ENCODE data around the gene DNM3. TPM values are rescaled to one million over a fixed set of nuclear protein-coding genes. Genes with fewer than 3 reads are reported as not detected.

Gene DNM3
- polyA plus RNA-seq, 3 donors = 0.15 TPM; not detected in 2

DNA sequence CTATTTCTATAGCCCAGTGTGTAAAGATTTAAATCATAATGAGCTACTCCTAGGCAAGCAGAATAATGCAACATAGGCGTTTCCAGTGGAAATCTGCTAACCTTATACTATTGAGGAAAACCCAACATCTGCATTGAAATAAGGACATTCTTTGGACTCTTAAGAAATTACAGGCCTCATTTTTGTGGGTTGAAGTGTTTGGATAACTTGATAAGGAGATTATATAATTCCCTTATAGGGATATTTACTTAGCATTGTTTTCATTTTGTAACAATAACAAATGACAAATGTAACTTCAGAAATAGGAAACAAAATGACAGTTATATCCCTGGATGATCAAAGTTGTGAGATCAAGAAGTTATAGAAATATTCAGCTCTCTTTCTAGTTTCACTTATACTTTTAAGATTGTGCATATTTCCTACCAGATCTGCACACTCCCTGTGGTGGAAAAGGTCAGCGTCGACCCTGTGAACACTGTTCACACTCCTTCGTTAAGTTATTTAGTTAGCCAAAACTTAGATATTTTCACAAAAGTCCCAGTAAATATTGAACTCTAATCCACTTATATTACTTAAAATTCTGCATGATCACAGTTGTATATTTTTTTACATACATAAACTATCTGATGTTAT lies 294.8 kb downstream of the DNM3 start:
- TF ChIP-seq, protein P1, sequence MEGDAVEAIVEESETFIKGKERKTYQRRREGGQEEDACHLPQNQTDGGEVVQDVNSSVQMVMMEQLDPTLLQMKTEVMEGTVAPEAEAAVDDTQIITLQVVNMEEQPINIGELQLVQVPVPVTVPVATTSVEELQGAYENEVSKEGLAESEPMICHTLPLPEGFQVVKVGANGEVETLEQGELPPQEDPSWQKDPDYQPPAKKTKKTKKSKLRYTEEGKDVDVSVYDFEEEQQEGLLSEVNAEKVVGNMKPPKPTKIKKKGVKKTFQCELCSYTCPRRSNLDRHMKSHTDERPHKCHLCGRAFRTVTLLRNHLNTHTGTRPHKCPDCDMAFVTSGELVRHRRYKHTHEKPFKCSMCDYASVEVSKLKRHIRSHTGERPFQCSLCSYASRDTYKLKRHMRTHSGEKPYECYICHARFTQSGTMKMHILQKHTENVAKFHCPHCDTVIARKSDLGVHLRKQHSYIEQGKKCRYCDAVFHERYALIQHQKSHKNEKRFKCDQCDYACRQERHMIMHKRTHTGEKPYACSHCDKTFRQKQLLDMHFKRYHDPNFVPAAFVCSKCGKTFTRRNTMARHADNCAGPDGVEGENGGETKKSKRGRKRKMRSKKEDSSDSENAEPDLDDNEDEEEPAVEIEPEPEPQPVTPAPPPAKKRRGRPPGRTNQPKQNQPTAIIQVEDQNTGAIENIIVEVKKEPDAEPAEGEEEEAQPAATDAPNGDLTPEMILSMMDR (IDR thresholded peaks at IDR 0.05) = no peak
- H3K9me3 Mint-ChIP-seq = no peaks in the 10 kb centered on the region
- Histone ChIP-seq H4K20me1 (ENCODE audit: insufficient read depth, low read length) (no peaks in the 10 kb centered on the region), H2AFZ (ENCODE audit: insufficient read depth, low read depth, low read length, poor library complexity, severe bottlenecking) (no peak overlapping the region), H3K27me3 (ENCODE audit: control insufficient read depth in 2 of 2, insufficient read depth in 2 of 2, low read length in 2 of 2) (no peaks in the 10 kb centered on the region), H3K4me3 (replicated peaks in 1 of 3; ENCODE audit: low read depth in 2 of 3, low read length in 3 of 3) (no peak overlapping the region), H3K4me1 (ENCODE audit: control insufficient read depth in 1 of 2, insufficient read depth in 2 of 2, low read length in 2 of 2) (no peaks in the 10 kb centered on the region), H3K27ac (ENCODE audit: low read depth in 1 of 2, low read length in 2 of 2) (no peak overlapping the region), H3K4me2 (replicated peaks; ENCODE audit: extremely low read depth, low read length, poor library complexity, severe bottlenecking) (no peak overlapping the region), H3K79me2 (ENCODE audit: insufficient read depth, low read length) (no peaks in the 10 kb centered on the region), H3K36me3 (replicated peaks in 1 of 2; ENCODE audit: control insufficient read depth in 1 of 2, insufficient read depth in 2 of 2, low read length in 2 of 2) (no peaks in the 10 kb centered on the region), H3K9me3 (replicated peaks in 1 of 2; ENCODE audit: control insufficient read depth in 1 of 2, insufficient read depth in 1 of 2, low read length in 2 of 2) (no peaks in the 10 kb centered on the region), H3K9ac (ENCODE audit: insufficient read depth, low read length, poor library complexity, severe bottlenecking) (no peak overlapping the region)
- no CpG with 5 or more reads among the region's 4 CpGs for WGBS (ENCODE audit: insufficient coverage)
- H3K27me3 Mint-ChIP-seq (ENCODE audit: low read depth in 3 of 3) = no peaks in the 10 kb centered on the region
- no peaks in the 10 kb centered on the region for H3K36me3 Mint-ChIP-seq
- intact Hi-C loops (cut with micrococcal nuclease) = no loop called here
- H3K4me1 Mint-ChIP-seq = no peaks in the 10 kb centered on the region
- no peak for DNase-seq
- H3K27ac Mint-ChIP-seq = no peak overlapping the region
- no peak overlapping the region for H3K4me3 Mint-ChIP-seq

DNA sequence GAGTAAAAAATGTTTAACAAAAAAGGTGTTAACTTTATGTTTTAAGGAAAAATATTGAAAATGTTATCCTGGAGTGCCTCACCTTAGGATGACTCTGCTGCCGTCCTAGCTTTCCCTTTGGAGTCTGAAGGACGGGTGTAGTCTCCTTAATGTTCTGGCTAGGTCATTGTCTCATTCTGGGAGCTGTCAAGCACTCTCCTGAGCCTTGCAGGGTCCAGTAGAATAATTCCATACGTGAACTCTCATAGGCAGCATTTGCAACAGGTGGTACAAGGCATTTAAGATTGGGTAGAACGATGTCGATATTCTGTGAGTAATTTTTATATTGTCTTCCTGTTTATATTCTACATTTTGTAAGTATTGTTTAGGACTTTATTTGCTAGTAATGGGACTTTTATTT lies 295.6 kb downstream of the DNM3 start:
- H3K27me3 Mint-ChIP-seq (ENCODE audit: low read depth in 3 of 3) = no peaks in the 10 kb centered on the region
- H3K79me2 ChIP-seq (ENCODE audit: insufficient read depth, low read length) = no peaks in the 10 kb centered on the region
- no peaks in the 10 kb centered on the region for H3K36me3 ChIP-seq (replicated peaks in 1 of 2; ENCODE audit: control insufficient read depth in 1 of 2, insufficient read depth in 2 of 2, low read length in 2 of 2)
- H3K27me3 ChIP-seq (ENCODE audit: control insufficient read depth in 2 of 2, insufficient read depth in 2 of 2, low read length in 2 of 2) = no peaks in the 10 kb centered on the region
- H3K4me2 ChIP-seq (replicated peaks; ENCODE audit: extremely low read depth, low read length, poor library complexity, severe bottlenecking) = no peak overlapping the region
- DNase-seq = no peak
- H2AFZ ChIP-seq (ENCODE audit: insufficient read depth, low read depth, low read length, poor library complexity, severe bottlenecking) = no peak overlapping the region
- H3K4me3 Mint-ChIP-seq = no peak overlapping the region
- H3K9ac ChIP-seq (ENCODE audit: insufficient read depth, low read length, poor library complexity, severe bottlenecking) = no peak overlapping the region
- H3K9me3 Mint-ChIP-seq = no peaks in the 10 kb centered on the region
- H3K27ac Mint-ChIP-seq = no peak overlapping the region
- no peaks in the 10 kb centered on the region for H3K4me1 ChIP-seq (ENCODE audit: control insufficient read depth in 1 of 2, insufficient read depth in 2 of 2, low read length in 2 of 2)
- no peak overlapping the region for H3K4me3 ChIP-seq (replicated peaks in 1 of 3; ENCODE audit: low read depth in 2 of 3, low read length in 3 of 3)
- H3K9me3 ChIP-seq (replicated peaks in 1 of 2; ENCODE audit: control insufficient read depth in 1 of 2, insufficient read depth in 1 of 2, low read length in 2 of 2) = no peaks in the 10 kb centered on the region
- no peaks in the 10 kb centered on the region for H4K20me1 ChIP-seq (ENCODE audit: insufficient read depth, low read length)
- TF ChIP-seq, protein P1 (IDR thresholded peaks at IDR 0.05) = no peak
- no peaks in the 10 kb centered on the region for H3K36me3 Mint-ChIP-seq
- H3K4me1 Mint-ChIP-seq = no peaks in the 10 kb centered on the region
- no peak overlapping the region for H3K27ac ChIP-seq (ENCODE audit: low read depth in 1 of 2, low read length in 2 of 2)
- intact Hi-C loops (cut with micrococcal nuclease) = no loop called here
- WGBS (ENCODE audit: insufficient coverage) = 86% methylated on average over 2 of the region's 5 CpGs
